ENCODE measurements around the gene MTNR1B.

Gene MTNR1B

GRCh38 chr11:92978271-92979111 lies 9.0 kb downstream of the MTNR1B start:
- no peak for DNase-seq (ENCODE audit: low read depth)

GRCh38 chr11:92979176-92979575 lies 9.7 kb downstream of the MTNR1B start:
- DNase-seq (ENCODE audit: low read depth), result peak; percentile 3

GRCh38 chr11:92980312-92980711 lies 10.9 kb downstream of the MTNR1B start:
- DNase-seq (ENCODE audit: low read depth), result no peak

DNA sequence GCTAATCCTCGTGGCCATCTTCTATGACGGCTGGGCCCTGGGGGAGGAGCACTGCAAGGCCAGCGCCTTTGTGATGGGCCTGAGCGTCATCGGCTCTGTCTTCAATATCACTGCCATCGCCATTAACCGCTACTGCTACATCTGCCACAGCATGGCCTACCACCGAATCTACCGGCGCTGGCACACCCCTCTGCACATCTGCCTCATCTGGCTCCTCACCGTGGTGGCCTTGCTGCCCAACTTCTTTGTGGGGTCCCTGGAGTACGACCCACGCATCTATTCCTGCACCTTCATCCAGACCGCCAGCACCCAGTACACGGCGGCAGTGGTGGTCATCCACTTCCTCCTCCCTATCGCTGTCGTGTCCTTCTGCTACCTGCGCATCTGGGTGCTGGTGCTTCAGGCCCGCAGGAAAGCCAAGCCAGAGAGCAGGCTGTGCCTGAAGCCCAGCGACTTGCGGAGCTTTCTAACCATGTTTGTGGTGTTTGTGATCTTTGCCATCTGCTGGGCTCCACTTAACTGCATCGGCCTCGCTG lies 12.1 kb downstream of the MTNR1B start:
- no peak for DNase-seq (ENCODE audit: low read depth)

- DNase-seq (ENCODE audit: low read depth), result no peak
These were observed 17.1 kb downstream of the MTNR1B start for GRCh38 chr11:92986585-92986984.

DNA sequence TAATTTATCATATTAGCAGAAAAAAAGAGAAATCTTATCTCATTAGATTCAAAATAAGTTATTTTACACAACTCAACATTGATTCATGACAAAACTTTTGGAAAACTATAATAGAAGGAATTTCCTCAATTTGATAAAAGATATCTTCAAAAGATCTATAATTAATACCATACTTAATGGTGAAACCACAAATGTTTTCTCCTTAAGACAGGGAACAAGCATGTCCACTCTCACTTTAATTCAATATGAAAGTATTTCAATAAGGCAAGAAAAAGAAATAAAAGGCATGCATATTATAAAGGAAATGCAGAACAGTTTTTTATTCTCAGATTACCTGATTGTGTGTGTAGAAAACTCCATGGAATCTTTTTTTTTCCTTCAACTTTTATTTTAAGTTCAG lies 23.6 kb downstream of the MTNR1B start:
- DNase-seq (ENCODE audit: low read depth), result no peak

DNA sequence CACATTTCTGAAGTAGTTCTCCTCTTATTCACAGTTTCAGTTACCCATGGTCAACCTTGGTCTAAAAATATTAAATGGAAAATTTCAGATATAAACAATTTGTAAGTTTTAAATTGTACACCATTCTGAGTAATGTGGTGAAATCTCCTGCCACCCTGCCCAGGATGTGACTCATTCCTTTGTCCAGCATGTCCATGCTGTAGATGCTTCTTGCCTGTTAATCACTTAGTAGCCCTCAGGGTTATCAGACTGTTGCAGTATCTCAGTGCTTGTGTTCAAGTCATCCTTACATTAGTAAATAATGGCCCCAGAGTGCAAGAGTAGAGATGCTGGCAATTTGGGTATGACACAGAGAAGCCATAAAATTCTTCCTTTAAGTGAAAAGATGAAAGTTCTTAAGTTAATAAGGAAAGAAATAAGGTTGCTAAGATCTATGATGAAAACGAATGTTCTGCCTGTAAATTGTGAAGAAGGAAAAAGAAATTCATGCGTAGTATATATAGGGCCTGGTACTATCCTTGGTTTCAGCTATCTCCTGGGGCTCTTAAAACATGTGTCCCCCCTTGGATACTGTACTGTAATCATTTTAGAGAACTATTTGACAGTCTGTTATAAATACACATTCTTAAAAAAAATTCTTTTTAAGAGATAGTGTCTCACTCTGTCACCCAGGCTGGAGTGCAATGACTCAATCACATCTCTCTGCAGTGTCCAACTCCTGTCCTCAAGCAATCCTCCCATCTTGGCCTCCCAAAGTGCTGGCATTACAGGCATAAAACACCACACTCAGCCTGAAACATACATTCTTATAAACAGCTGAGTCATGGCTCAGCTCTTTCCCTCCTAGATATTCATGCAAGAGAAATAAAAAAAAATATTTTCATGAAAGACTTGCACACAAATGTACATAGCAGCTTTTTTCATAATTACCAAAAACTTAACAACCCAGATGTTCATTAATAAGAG lies 31.3 kb downstream of the MTNR1B start:
- peak; percentile 86 for DNase-seq (ENCODE audit: low read depth)

- DNase-seq (ENCODE audit: low read depth), result no peak
These were observed 32.4 kb downstream of the MTNR1B start for GRCh38 chr11:93001806-93002205.

GRCh38 chr11:93002380-93002779 lies 32.9 kb downstream of the MTNR1B start:
- no peak for DNase-seq (ENCODE audit: low read depth)

DNA sequence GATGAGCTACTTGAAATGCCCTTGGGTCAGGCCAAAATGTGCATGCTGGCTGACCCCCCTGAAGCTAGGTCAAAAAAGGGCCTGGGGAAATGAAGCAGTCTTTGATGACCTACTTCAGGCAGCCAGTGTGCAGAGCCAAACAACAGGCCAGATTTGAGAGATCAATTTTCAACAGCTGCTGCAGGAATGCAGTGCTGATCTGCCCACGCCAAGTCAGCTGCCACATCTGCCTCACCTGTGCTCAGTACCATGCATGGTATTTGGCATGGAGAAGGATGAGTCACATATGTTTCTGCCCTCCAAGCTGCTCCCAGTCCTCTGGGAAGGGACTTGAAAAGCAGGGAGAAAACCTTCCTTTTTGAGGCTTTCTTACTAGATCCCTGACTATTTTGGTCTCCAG lies 35.8 kb downstream of the MTNR1B start:
- peak; percentile 5 for DNase-seq (ENCODE audit: low read depth)

GRCh38 chr11:93013646-93014045 lies 44.2 kb downstream of the MTNR1B start:
- DNase-seq (ENCODE audit: low read depth), result peak; percentile 39

- DNase-seq (ENCODE audit: low read depth), result no peak
These were observed 47.1 kb downstream of the MTNR1B start for GRCh38 chr11:93016595-93016994.

DNA sequence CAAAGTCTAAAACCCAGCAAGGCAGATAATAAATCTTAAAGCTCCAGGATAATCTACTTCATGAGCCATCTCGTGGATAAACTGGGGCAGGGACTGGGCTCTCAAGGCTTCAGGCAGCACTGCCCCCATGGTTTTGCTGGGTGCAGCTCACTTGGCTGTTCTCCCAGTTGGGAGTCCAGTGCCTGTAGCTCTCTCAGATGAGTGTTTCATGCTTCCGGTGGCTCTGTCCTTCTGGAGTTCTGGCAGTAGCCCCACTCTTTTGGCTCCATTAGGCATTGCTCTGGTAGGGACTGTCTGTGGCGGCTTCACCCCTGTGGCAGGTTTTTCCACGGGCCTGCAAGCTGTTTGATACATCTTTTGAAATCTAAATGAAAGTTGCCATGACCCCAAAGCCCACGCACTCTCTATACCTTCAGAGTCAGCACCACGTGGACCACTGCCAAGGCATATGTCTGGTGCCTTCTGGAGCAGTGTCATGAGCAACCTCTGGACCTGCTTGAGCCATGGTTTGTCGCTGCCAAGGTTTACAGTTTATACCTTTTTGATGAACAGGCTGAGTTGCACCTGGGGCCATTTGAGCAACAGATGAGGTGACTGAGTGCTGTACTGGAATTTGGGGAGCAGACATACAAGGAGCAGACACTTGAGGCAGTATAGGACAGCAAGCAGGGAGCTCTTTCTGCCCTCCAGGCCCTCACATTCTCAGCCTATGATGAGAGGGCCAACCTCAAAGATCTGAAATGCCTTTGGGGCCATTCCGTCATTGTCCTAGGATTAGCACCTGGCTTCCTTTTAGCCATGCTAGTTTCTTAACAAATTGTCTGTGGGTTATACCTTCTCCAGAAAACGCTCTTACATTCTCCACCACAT lies 48.6 kb downstream of the MTNR1B start:
- DNase-seq (ENCODE audit: low read depth), result no peak

GRCh38 chr11:93020248-93021046 lies 51.0 kb downstream of the MTNR1B start:
- peak; percentile 65 for DNase-seq (ENCODE audit: low read depth)

GRCh38 chr11:93024369-93024768 lies 54.9 kb downstream of the MTNR1B start:
- no peak for DNase-seq (ENCODE audit: low read depth)

GRCh38 chr11:93025558-93026255 lies 56.3 kb downstream of the MTNR1B start:
- no peak for DNase-seq (ENCODE audit: low read depth)

GRCh38 chr11:93028960-93029522 lies 59.6 kb downstream of the MTNR1B start:
- DNase-seq (ENCODE audit: low read depth), result no peak

- DNase-seq (ENCODE audit: low read depth), result peak; percentile 57
These were observed 61.9 kb downstream of the MTNR1B start for GRCh38 chr11:93031386-93031785.
